SK-N-SH (cell line): Measurements from ENCODE around the gene TCF23. TPM values are rescaled to one million over a fixed set of nuclear protein-coding genes. Genes with fewer than 3 reads are reported as not detected.

Experiments used
- CTCF ChIA-PET: fragments of 300-600, 350-600 bp; formaldehyde crosslinking; extraction: SDS; loops from one replicate; lab custom pipeline; 2021; lab: Yijun Ruan, JAX
- POLR2A ChIA-PET: fragments of 350-600 bp; sonication (Branson Sonifier 250); formaldehyde crosslinking; extraction: SDS; loops from one replicate; lab custom pipeline; 2020; ENCODE audit warnings: antibody characterized with exemption, inconsistent platforms; lab: Yijun Ruan, JAX
- DNase-seq: peaks from one replicate; pipeline ENCODE4 v3.0.0; 2012
- H2AFZ ChIP-seq: fragments of 200-600 bp; sonication (generic); 2 replicates; pipeline ENCODE4 v1.8.1; 2016; ENCODE audit warnings: antibody characterized with exemption, mild to moderate bottlenecking, low read depth
- H3F3A ChIP-seq: fragments of 200-600 bp; sonication (generic); replicated peaks from 2 replicates; pipeline ENCODE3; 2016; ENCODE audit warnings: antibody characterized with exemption, mild to moderate bottlenecking; ENCODE audit not compliant: insufficient read depth
- H3K27ac ChIP-seq, 2 experiments: fragments of 200-500 bp in 1 of 2; fragments of 200-600 bp in 1 of 2; sonication (Bioruptor generic) in 1 of 2; sonication (generic), shearing (Covaris generic) in 1 of 2; 2 replicates each; pipeline versions ENCODE4 v1.5.1 to v1.6.1; 2014 to 2016; ENCODE audit warnings: low read depth in 2 of 2, inconsistent platforms in 1 of 2, low read length in 1 of 2, mild to moderate bottlenecking in 1 of 2, mixed read lengths in 1 of 2
- H3K27me3 ChIP-seq: fragments of 200-600 bp; sonication (generic), shearing (Covaris generic); 2 replicates; pipeline ENCODE4 v1.6.1; 2016; ENCODE audit warnings: mixed run types; ENCODE audit not compliant: insufficient read depth
- H3K36me3 ChIP-seq, 2 experiments: fragments of 200-500 bp in 1 of 2; fragments of 200-600 bp in 1 of 2; sonication (Bioruptor generic) in 1 of 2; sonication (generic) in 1 of 2; replicated peaks in 1 of 2; 2 replicates each; pipeline versions ENCODE3 to v1.5.1; 2014 to 2016; ENCODE audit warnings: low read length in 1 of 2, mild to moderate bottlenecking in 1 of 2; ENCODE audit not compliant: insufficient read depth in 2 of 2, control insufficient read depth in 1 of 2
- H3K4me1 ChIP-seq, 2 experiments: fragments of 200-500 bp in 1 of 2; fragments of 200-600 bp in 1 of 2; sonication (Bioruptor generic) in 1 of 2; sonication (generic), shearing (Covaris generic) in 1 of 2; 2 replicates each; pipeline versions ENCODE4 v1.5.1 to v1.6.1; 2014 to 2016; ENCODE audit warnings: low read depth in 1 of 2, low read length in 1 of 2, mixed run types in 1 of 2; ENCODE audit not compliant: insufficient read depth in 2 of 2, control insufficient read depth in 1 of 2
- H3K4me2 ChIP-seq: fragments of 200-600 bp; sonication (generic), shearing (Covaris generic); 2 replicates; pipeline ENCODE4 v1.6.1; 2017; ENCODE audit warnings: mixed run types
- H3K4me3 ChIP-seq, 2 experiments: fragments of 200-500 bp in 1 of 2; fragments of 200-600 bp in 1 of 2; sonication (Bioruptor generic) in 1 of 2; sonication (generic), shearing (Covaris generic) in 1 of 2; 2 replicates each; pipeline versions ENCODE4 v1.5.1 to v1.8.1; 2014 to 2016; ENCODE audit warnings: low read depth in 2 of 2, inconsistent platforms in 1 of 2, low read length in 1 of 2, mild to moderate bottlenecking in 1 of 2, mixed read lengths in 1 of 2, moderate library complexity in 1 of 2
- H3K79me2 ChIP-seq: fragments of 200-600 bp; sonication (generic); 2 replicates; pipeline ENCODE4 v1.8.1; 2017; ENCODE audit warnings: mild to moderate bottlenecking; ENCODE audit not compliant: insufficient read depth
- H3K9ac ChIP-seq: fragments of 200-600 bp; sonication (generic); 2 replicates; pipeline ENCODE4 v1.6.1; 2017; ENCODE audit warnings: mixed run types
- H3K9me2 ChIP-seq: fragments of 200-600 bp; sonication (generic); 2 replicates; pipeline ENCODE4 v1.6.1; 2017; ENCODE audit warnings: mixed run types
- H3K9me3 ChIP-seq: fragments of 200-600 bp; sonication (generic); 2 replicates; pipeline ENCODE4 v1.6.1; 2017; ENCODE audit warnings: mixed run types, mild to moderate bottlenecking, moderate library complexity
- H4K20me1 ChIP-seq: fragments of 200-600 bp; sonication (generic); 2 replicates; pipeline ENCODE4 v1.6.1; 2017; ENCODE audit warnings: mild to moderate bottlenecking, mixed run types; ENCODE audit not compliant: insufficient read depth
- CHD2 ChIP-seq: fragments of 150-350 bp; IDR thresholded peaks from 2 replicates; pipeline ENCODE4 v1.6.1; 2018; ENCODE audit warnings: low read length; ENCODE audit not compliant: partially characterized antibody
- ELF1 ChIP-seq: IDR thresholded peaks from 2 replicates; pipeline ENCODE4 v1.4.0; 2012
- FOXJ3 ChIP-seq: sonication (generic); formaldehyde crosslinking; IDR thresholded peaks from 2 replicates; pipeline ENCODE4 v1.5.1; 2020; ENCODE audit warnings: mild to moderate bottlenecking, missing genetic modification reagents
- GABPA ChIP-seq: IDR thresholded peaks from 2 replicates; pipeline ENCODE4 v1.4.0; 2012; ENCODE audit warnings: low read depth, mild to moderate bottlenecking
- GATA2 ChIP-seq: sonication (generic); formaldehyde crosslinking; IDR thresholded peaks from 2 replicates; pipeline ENCODE4 v1.5.0; 2020; ENCODE audit warnings: mild to moderate bottlenecking, missing genetic modification reagents
- JUND ChIP-seq: IDR thresholded peaks from 2 replicates; pipeline ENCODE4 v1.4.0; 2012
- MAX ChIP-seq: IDR thresholded peaks from 2 replicates; pipeline ENCODE4 v1.4.0; 2012; ENCODE audit warnings: low read depth
- MEF2A ChIP-seq: IDR thresholded peaks from 2 replicates; pipeline ENCODE4 v1.4.0; 2012; ENCODE audit warnings: low read depth, borderline replicate concordance
- NFIC ChIP-seq: IDR thresholded peaks from 2 replicates; pipeline ENCODE4 v1.4.0; 2012; ENCODE audit warnings: borderline replicate concordance
- PBX3 ChIP-seq: IDR thresholded peaks from 2 replicates; pipeline ENCODE4; 2012
- POLR2AphosphoS5 ChIP-seq: IDR thresholded peaks from 2 replicates; pipeline ENCODE4 v1.6.1; 2012; ENCODE audit warnings: low read depth, low read length
- RAD21 ChIP-seq: IDR thresholded peaks from 2 replicates; pipeline ENCODE4 v1.6.1; 2012; ENCODE audit warnings: mild to moderate bottlenecking, low read length
- SMC3 ChIP-seq: IDR thresholded peaks from 2 replicates; pipeline ENCODE4 v1.6.1; 2012; ENCODE audit warnings: low read depth, low read length, improper control_type of control experiment
- TAF1 ChIP-seq: IDR thresholded peaks from 2 replicates; pipeline ENCODE4 v1.6.1; 2012; ENCODE audit warnings: low read depth, mild to moderate bottlenecking, low read length, moderate library complexity, borderline replicate concordance
- TEAD4 ChIP-seq: IDR thresholded peaks from 2 replicates; pipeline ENCODE4 v1.4.0; 2012; ENCODE audit warnings: mild to moderate bottlenecking, borderline replicate concordance; ENCODE audit not compliant: insufficient read depth
- USF2 ChIP-seq: fragments of 150-350 bp; IDR thresholded peaks from 2 replicates; pipeline ENCODE4 v1.6.1; 2017; ENCODE audit warnings: antibody characterized with exemption, low read length, low read depth, borderline replicate concordance
- WGBS: methylation state at CpG from one replicate; pipeline ENCODE4 v1.1.6; 2017; ENCODE audit warnings: low lambda C conversion rate; 5-methylcytosine and 5-hydroxymethylcytosine counted together
- polyA plus RNA-seq, 3 experiments: library from polyadenylated mRNA; depleted of rRNA; stranded (reverse); fragments of >200 nt; gene quantifications; 2 replicates each; pipeline ENCODE4 v1.2.3, GENCODE V29; 2012
- TF ChIP-seq, protein P1 (sequence below): IDR thresholded peaks from 2 replicates; pipeline ENCODE4 v1.4.0; 2012; ENCODE audit warnings: low read depth, borderline replicate concordance
- TF ChIP-seq, protein P2 (sequence below): IDR thresholded peaks from 2 replicates; pipeline ENCODE4 v1.4.0; 2012; ENCODE audit warnings: low read depth, borderline replicate concordance

TCF23 gene
- polyA plus RNA-seq, 1 of the 3 experiments (the other 2 are of a cell fraction) = not detected

GRCh38 chr2:27202854-27203253 lies 54.0 kb downstream of the TCF23 start:
- WGBS = 76% methylated on average over 2 of the region's 2 CpGs
- no peak for TF ChIP-seq SMC3
- TF ChIP-seq NFIC = no peak
- TF ChIP-seq GABPA = no peak
- no peak for DNase-seq
- no peaks in the 10 kb centered on the region for H3K27me3 ChIP-seq
- H3F3A ChIP-seq = no peaks in the 10 kb centered on the region
- no peak overlapping the region for H2AFZ ChIP-seq
- peaks cover 13 to 77% of the 10 kb centered on the region in 2 experiments for H3K36me3 ChIP-seq
- CTCF ChIA-PET = interaction anchor here (1.0 to 4.0 kb wide), 4 partner anchors 11 to 241 kb away, joined by 3 to 24 read pairs (median 5); no protein-coding TSS in a partner anchor
- H3K9ac ChIP-seq = no peak overlapping the region
- H3K9me3 ChIP-seq = no peaks in the 10 kb centered on the region
- no peaks in the 10 kb centered on the region; a peak in 1 of 4 replicates for H3K4me1 ChIP-seq
- no peak overlapping the region for H3K4me2 ChIP-seq
- no peak overlapping the region for H3K27ac ChIP-seq
- H3K79me2 ChIP-seq = no peaks in the 10 kb centered on the region
- H4K20me1 ChIP-seq = no peaks in the 10 kb centered on the region
- POLR2A ChIA-PET = no interaction called here
- no peaks in the 10 kb centered on the region for H3K9me2 ChIP-seq
- H3K4me3 ChIP-seq = no peak overlapping the region

GRCh38 chr2:27203741-27204140 lies 54.9 kb downstream of the TCF23 start:
- Histone ChIP-seq H2AFZ (no peak overlapping the region), H3K4me2 (no peak overlapping the region), H3K4me1 (no peaks in the 10 kb centered on the region; a peak in 1 of 4 replicates), H3K9me3 (no peaks in the 10 kb centered on the region), H4K20me1 (no peaks in the 10 kb centered on the region), H3K36me3 (peaks cover 13 to 86% of the 10 kb centered on the region in 2 experiments), H3K27ac (no peak overlapping the region), H3K4me3 (no peak overlapping the region), H3K27me3 (no peaks in the 10 kb centered on the region), H3K79me2 (no peaks in the 10 kb centered on the region), H3K9ac (no peak overlapping the region), H3F3A (no peaks in the 10 kb centered on the region), H3K9me2 (no peaks in the 10 kb centered on the region)
- CTCF ChIA-PET = interaction anchor here (1.0 to 4.0 kb wide), 5 partner anchors 12 to 242 kb away, joined by 3 to 24 read pairs (median 3); partner anchors contain the start of gene KHK
- TF ChIP-seq TAF1 (no peak), MEF2A (no peak)
- WGBS = 93% methylated on average over 9 of the region's 9 CpGs
- no peak for DNase-seq
- POLR2A ChIA-PET = no interaction called here

DNA sequence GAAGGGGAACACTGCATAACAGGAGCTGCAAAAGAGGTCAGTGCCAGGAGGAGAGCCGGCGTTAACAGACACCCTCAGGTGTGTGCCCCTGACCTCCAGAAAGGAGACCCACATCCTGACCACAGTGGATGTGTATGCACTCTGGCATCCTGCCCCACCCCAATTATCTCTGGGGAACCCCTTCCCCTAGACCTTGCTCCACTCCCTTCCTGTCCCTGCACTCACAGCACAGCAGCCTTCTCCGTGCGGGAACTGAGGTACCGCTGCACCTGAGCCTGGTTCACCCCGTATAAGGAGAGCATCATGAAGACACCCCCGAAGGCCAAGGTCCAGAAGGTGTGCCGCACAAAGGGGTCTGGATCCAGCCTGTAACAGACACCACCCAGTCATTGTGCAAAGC lies 55.8 kb downstream of the TCF23 start:
- no peaks in the 10 kb centered on the region for H3K79me2 ChIP-seq
- H3K4me3 ChIP-seq = no peak overlapping the region
- H3K9me3 ChIP-seq = no peaks in the 10 kb centered on the region
- 98% methylated on average over 8 of the region's 8 CpGs for WGBS
- no peaks in the 10 kb centered on the region for H3K27me3 ChIP-seq
- H3K4me1 ChIP-seq = peaks cover 0 to 2% of the 10 kb centered on the region in 2 experiments; a peak in 1 of 4 replicates
- H3K36me3 ChIP-seq = peaks cover 21 to 94% of the 10 kb centered on the region in 2 experiments
- no peak for DNase-seq
- no peaks in the 10 kb centered on the region for H3K9me2 ChIP-seq
- H3K9ac ChIP-seq = no peak overlapping the region
- POLR2A ChIA-PET = no interaction called here
- no peak for TF ChIP-seq USF2
- TF ChIP-seq, protein P1, sequence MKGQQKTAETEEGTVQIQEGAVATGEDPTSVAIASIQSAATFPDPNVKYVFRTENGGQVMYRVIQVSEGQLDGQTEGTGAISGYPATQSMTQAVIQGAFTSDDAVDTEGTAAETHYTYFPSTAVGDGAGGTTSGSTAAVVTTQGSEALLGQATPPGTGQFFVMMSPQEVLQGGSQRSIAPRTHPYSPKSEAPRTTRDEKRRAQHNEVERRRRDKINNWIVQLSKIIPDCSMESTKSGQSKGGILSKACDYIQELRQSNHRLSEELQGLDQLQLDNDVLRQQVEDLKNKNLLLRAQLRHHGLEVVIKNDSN = no peak
- TF ChIP-seq RAD21 = no peak
- TF ChIP-seq MAX = no peak
- TF ChIP-seq TAF1 = no peak
- no peak for TF ChIP-seq POLR2AphosphoS5
- TF ChIP-seq, protein P2, sequence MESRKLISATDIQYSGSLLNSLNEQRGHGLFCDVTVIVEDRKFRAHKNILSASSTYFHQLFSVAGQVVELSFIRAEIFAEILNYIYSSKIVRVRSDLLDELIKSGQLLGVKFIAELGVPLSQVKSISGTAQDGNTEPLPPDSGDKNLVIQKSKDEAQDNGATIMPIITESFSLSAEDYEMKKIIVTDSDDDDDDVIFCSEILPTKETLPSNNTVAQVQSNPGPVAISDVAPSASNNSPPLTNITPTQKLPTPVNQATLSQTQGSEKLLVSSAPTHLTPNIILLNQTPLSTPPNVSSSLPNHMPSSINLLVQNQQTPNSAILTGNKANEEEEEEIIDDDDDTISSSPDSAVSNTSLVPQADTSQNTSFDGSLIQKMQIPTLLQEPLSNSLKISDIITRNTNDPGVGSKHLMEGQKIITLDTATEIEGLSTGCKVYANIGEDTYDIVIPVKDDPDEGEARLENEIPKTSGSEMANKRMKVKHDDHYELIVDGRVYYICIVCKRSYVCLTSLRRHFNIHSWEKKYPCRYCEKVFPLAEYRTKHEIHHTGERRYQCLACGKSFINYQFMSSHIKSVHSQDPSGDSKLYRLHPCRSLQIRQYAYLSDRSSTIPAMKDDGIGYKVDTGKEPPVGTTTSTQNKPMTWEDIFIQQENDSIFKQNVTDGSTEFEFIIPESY = no peak
- no peak for TF ChIP-seq TEAD4
- no peak for TF ChIP-seq ELF1
- TF ChIP-seq SMC3 = no peak
- TF ChIP-seq FOXJ3 (CRISPR knock-in tag) = no peak
- TF ChIP-seq PBX3 = no peak
- TF ChIP-seq GATA2 (CRISPR knock-in tag) = no peak
- TF ChIP-seq JUND = no peak
- TF ChIP-seq CHD2 = no peak
- TF ChIP-seq MEF2A = no peak
- TF ChIP-seq, all 33 proteins: peak for 0
- Histone ChIP-seq H4K20me1 (no peaks in the 10 kb centered on the region), H3K4me2 (no peak overlapping the region), H3K27ac (no peak overlapping the region), H3F3A (no peaks in the 10 kb centered on the region), H2AFZ (no peak overlapping the region)
- CTCF ChIA-PET = interaction anchor here (1.7 to 4.0 kb wide), 2 partner anchors 13 to 19 kb away, joined by 5 to 24 read pairs; no protein-coding TSS in a partner anchor
